Stimulated activated CD4-positive, alpha-beta T cell treated with anti-CD3 and anti-CD28 coated beads, Interleukin-1b, Interleukin-23, amount 100 ng/mL, for 4 hours (primary cell): ENCODE measurements around the gene MAD2L2.

Source experiments
- DNase-seq, 2 donors: peaks; one replicate each; pipeline ENCODE4 v3.0.0-alpha.2; 2020; ENCODE audit warnings: low read depth in 2 of 2

The MAD2L2 gene

GRCh38 chr1:11704691-11705475 is 23.9 kb upstream of the MAD2L2 start:
- DNase-seq = no peak

GRCh38 chr1:11704194-11704529 is 23.2 kb upstream of the MAD2L2 start:
- no peak for DNase-seq

- DNase-seq = no peak
Measured at GRCh38 chr1:11703357-11704193, 22.6 kb upstream of the MAD2L2 start.

GRCh38 chr1:11701981-11702803 is 21.2 kb upstream of the MAD2L2 start:
- no peak for DNase-seq

- DNase-seq = no peak
Measured at GRCh38 chr1:11701551-11701961, 20.6 kb upstream of the MAD2L2 start.

GRCh38 chr1:11700601-11701467 is 19.9 kb upstream of the MAD2L2 start:
- DNase-seq = no peak

GRCh38 chr1:11697893-11698210 is 16.9 kb upstream of the MAD2L2 start:
- no peak for DNase-seq

- no peak for DNase-seq
Measured at GRCh38 chr1:11697188-11697892, 16.4 kb upstream of the MAD2L2 start.

- no peak for DNase-seq
Measured at GRCh38 chr1:11695861-11696260, 14.9 kb upstream of the MAD2L2 start.

GRCh38 chr1:11693917-11694316 is 13.0 kb upstream of the MAD2L2 start:
- no peak for DNase-seq

- DNase-seq = peak in 1 of 2 donors; percentile 18
Measured at GRCh38 chr1:11693024-11693590, 12.2 kb upstream of the MAD2L2 start.

GRCh38 chr1:11691928-11692711 is 11.2 kb upstream of the MAD2L2 start:
- no peak for DNase-seq

- DNase-seq = no peak
Measured at GRCh38 chr1:11691302-11691914, 10.5 kb upstream of the MAD2L2 start, which contains the start of gene DRAXIN. Gene DRAXIN (plus strand): TSS chr1:11691710. CDS start chr1:11706259, 14,549 bp downstream.

GRCh38 chr1:11690397-11691301 is 9.7 kb upstream of the MAD2L2 start:
- DNase-seq = no peak

GRCh38 chr1:11688506-11688905 is 7.6 kb upstream of the MAD2L2 start:
- no peak for DNase-seq

GRCh38 chr1:11685210-11685752 is 4.3 kb upstream of the MAD2L2 start:
- no peak for DNase-seq

- DNase-seq = no peak
Measured at GRCh38 chr1:11684070-11684469, 3.1 kb upstream of the MAD2L2 start.

- DNase-seq = no peak
Measured at GRCh38 chr1:11682799-11683198, 1.9 kb upstream of the MAD2L2 start.
